Right lobe of liver (tissue), 6 donors: ENCODE data around the gene SLC47A2. TPM values are rescaled to one million over a fixed set of nuclear protein-coding genes. Genes with fewer than 3 reads are reported as not detected.

Experiments
- ATAC-seq, 4 donors: fragments of 200-7000 bp; cut with Tn5 transposase; one replicate each; pipeline ENCODE4 v1.9.1; 2020; ENCODE audit warnings: mild to moderate bottlenecking in 4 of 4, moderate library complexity in 4 of 4
- DNase-seq, 3 donors: peaks; one replicate each; pipeline ENCODE4 v3.0.0-alpha.2; 2020
- H3K27ac ChIP-seq, 3 donors: fragments of 200-600 bp; one replicate each; pipeline ENCODE4 v1.8.0; 2022
- H3K27me3 ChIP-seq, 2 donors: fragments of 200-600 bp; one replicate each; pipeline ENCODE4 v1.8.0; 2022
- H3K36me3 ChIP-seq, 4 donors: fragments of 200-600 bp; sonication (generic) in 1 of 4; one replicate each; pipeline versions ENCODE4 v1.5.1 to v1.8.0; 2017 to 2022; ENCODE audit warnings: control low read depth in 1 of 4
- H3K4me1 ChIP-seq, 4 donors: fragments of 200-600 bp; sonication (generic) in 1 of 4; one replicate each; pipeline versions ENCODE4 v1.5.1 to v1.8.0; 2017 to 2022; ENCODE audit warnings: control low read depth in 1 of 4
- H3K4me3 ChIP-seq, 3 donors: fragments of 200-600 bp; one replicate each; pipeline ENCODE4 v1.8.0; 2022
- H3K9me3 ChIP-seq, 4 donors: fragments of 200-600 bp; sonication (generic) in 1 of 4; one replicate each; pipeline versions ENCODE4 v1.5.1 to v1.8.0; 2017 to 2022; ENCODE audit warnings: control low read depth in 1 of 4
- POLR2A ChIP-seq: fragments of 450-650 bp; IDR thresholded peaks from one replicate; pipeline ENCODE4 v1.6.1; 2017; ENCODE audit warnings: antibody characterized with exemption, mild to moderate bottlenecking
- WGBS: methylation state at CpG from one replicate; pipeline ENCODE4 v1.1.6; 2018; ENCODE audit warnings: low coverage, low lambda C conversion rate; ENCODE audit not compliant: insufficient coverage; ENCODE audit errors: missing lambda C conversion rate; 5-methylcytosine and 5-hydroxymethylcytosine counted together
- intact Hi-C, 2 donors: fragments of 100-400 bp; cut with DNase I; formaldehyde crosslinking; loops; one replicate each; pipeline versions ENCODE4 v1.11.2 to v1.14.1; 2022
- total RNA-seq, 6 experiments: library from RNA; depleted of rRNA in 2 of 6; stranded (reverse); fragments of >200 nt in 2 of 6; fragmentation: NEBNext Ultra II Directional in 3 of 6; extraction: Animal tissue kit (Norgen Biotek cat#: 25700) in 3 of 6; gene quantifications; one replicate each; pipeline versions ENCODE4 v1.1.0 to v1.2.4, GENCODE V29; 2016 to 2023
- TF ChIP-seq, protein P1 (sequence below), 4 donors: fragments of 200-600 bp in 3 of 4; fragments of 450-650 bp in 1 of 4; IDR thresholded peaks; one replicate each; pipeline versions ENCODE4 v1.5.1 to v1.8.0; 2016 to 2022; ENCODE audit warnings: antibody characterized with exemption in 4 of 4, mild to moderate bottlenecking in 2 of 4
- donor health status: DM: no; HTN: yes; CAD: no.
- donor health status: DM: no; HTN: no; CAD: no.
- donor health status: DM: no; HTN: no; CAD: no.
- donor health status: DM: no; HTN: yes; CAD: no.
- donor health status: DM: no; HTN: yes; CAD: no.

Gene SLC47A2
- total RNA-seq, 6 experiments from 2014 or later: not detected

DNA sequence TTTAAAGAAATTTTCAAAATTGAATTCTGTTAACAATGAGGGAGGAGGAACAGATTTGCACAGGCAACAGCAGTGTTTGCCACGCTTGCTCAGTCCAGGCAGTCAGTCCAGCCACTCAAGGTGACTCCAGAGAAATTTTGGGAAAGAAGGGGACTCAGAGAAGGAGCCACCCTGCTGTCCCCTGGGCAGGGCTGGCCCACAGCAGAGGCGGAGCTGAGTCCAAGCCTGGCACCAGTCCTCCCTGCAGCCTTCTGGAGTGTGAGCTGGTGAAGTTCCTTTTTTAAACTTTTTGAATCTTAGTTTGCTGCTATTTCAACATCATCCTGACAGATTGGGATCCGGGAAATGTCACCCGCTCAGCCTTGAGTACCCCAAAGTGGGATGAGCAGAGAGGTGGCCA is 14.5 kb upstream of the SLC47A2 start:
- ATAC-seq: no peak
- Histone ChIP-seq H3K4me3 (no peak overlapping the region), H3K9me3 (no peaks in the 10 kb centered on the region), H3K27ac (no peak overlapping the region), H3K27me3 (no peaks in the 10 kb centered on the region), H3K4me1 (peaks cover 0 to 25% (median 13%) of the 10 kb centered on the region in 4 donors), H3K36me3 (no peaks in the 10 kb centered on the region)
- TF ChIP-seq POLR2A: no peak
- TF ChIP-seq, protein P1, sequence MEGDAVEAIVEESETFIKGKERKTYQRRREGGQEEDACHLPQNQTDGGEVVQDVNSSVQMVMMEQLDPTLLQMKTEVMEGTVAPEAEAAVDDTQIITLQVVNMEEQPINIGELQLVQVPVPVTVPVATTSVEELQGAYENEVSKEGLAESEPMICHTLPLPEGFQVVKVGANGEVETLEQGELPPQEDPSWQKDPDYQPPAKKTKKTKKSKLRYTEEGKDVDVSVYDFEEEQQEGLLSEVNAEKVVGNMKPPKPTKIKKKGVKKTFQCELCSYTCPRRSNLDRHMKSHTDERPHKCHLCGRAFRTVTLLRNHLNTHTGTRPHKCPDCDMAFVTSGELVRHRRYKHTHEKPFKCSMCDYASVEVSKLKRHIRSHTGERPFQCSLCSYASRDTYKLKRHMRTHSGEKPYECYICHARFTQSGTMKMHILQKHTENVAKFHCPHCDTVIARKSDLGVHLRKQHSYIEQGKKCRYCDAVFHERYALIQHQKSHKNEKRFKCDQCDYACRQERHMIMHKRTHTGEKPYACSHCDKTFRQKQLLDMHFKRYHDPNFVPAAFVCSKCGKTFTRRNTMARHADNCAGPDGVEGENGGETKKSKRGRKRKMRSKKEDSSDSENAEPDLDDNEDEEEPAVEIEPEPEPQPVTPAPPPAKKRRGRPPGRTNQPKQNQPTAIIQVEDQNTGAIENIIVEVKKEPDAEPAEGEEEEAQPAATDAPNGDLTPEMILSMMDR (IDR thresholded peaks at IDR 0.05): no peak
- intact Hi-C loops: no loop called here
- no peak for DNase-seq
- WGBS: 77% methylated on average over 3 of the region's 4 CpGs

DNA sequence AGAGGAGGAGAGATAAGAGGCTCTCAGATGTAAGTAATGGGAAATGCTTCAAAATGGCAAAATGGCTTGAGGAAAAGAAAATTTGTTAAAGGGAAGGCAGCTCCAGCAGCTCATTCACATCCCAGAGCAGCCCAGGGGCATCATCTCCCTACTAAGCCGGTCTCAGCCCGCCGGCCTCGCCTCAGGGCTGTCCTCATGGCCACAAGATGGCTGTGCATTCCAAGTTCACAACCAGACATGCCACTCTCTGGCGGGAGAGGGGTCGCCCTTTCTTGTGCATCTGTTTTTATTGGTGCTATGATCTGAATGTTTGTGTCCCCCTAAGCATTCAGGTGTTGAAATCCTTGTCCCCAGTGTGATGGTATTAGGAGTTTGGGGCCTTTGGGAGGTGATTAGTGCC is 13.5 kb upstream of the SLC47A2 start:
- no CpG with 5 or more reads among the region's 6 CpGs for WGBS
- H3K27ac ChIP-seq: no peak overlapping the region
- no peaks in the 10 kb centered on the region for H3K27me3 ChIP-seq
- no peak for DNase-seq
- intact Hi-C loops: no loop called here
- H3K4me1 ChIP-seq: peaks cover 0 to 28% (median 13%) of the 10 kb centered on the region in 4 donors
- TF ChIP-seq, protein P1 (IDR thresholded peaks at IDR 0.05): no peak
- no peak for TF ChIP-seq POLR2A
- H3K36me3 ChIP-seq: no peaks in the 10 kb centered on the region
- no peaks in the 10 kb centered on the region for H3K9me3 ChIP-seq
- no peak overlapping the region for H3K4me3 ChIP-seq
- ATAC-seq: no peak

DNA sequence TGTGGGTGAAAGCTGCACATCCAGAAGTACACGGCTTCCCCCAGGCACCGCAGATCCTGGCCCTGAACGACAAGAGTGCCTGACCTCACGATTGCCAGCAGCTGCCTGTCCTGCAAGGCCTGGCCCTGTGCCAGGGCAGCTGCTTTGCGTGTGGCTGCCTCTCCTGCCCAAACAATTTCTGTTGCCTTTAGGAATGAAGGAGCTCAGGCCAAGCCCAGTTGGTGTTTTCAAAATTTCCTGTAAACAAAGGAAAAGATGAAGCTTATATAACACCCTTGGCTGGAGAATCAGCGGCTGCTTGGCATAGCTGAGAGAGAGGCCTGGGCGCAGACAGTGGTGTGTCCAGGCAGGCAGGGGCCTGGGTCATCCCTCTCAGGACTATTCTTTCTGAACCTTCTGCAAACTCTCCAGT is 11.7 kb upstream of the SLC47A2 start:
- Histone ChIP-seq H3K27ac (peak overlapping the region; percentile 79 to 91 (median 85)), H3K36me3 (no peaks in the 10 kb centered on the region), H3K27me3 (no peaks in the 10 kb centered on the region), H3K4me1 (peaks cover 0 to 36% (median 13%) of the 10 kb centered on the region in 4 donors), H3K4me3 (no peak overlapping the region), H3K9me3 (no peaks in the 10 kb centered on the region)
- intact Hi-C loops: no loop called here
- DNase-seq (peak; percentile 88 to 91 (median 90)), ATAC-seq (peak; percentile 77 to 83 (median 80))
- no peak for TF ChIP-seq POLR2A
- TF ChIP-seq, protein P1 (IDR thresholded peaks at IDR 0.05): no peak
- WGBS: 10% methylated on average over 5 of the region's 7 CpGs

DNA sequence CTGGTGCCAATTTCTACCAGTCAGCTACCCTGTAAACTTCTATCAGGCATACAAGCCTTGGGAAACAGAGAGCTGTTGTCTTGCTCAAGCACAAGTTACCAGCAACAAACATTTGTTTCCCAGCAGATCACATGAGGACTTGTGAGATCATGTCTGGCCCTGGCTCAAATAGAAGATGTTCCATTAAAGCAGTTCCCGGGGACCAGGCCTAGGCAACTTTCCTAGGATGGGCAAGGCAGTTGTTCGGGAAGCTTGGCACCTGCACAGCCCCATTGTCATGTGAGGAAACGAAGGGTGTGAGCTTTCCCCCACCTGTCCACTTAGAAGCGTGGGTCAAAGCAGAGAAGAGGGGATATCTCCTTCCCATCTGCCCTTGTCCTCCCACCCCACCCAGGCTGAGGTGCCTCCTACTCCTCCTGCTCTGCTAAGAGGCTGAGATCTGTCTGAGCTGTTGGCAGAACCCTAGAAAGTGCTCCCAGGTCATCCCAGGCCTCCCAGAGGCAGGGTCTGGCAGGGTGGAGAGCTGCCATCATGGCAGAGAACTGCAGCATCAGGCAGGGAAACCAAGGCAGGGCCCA is 11.2 kb upstream of the SLC47A2 start:
- no peak for DNase-seq
- peaks cover 0 to 36% (median 13%) of the 10 kb centered on the region in 4 donors for H3K4me1 ChIP-seq
- 0% methylated on average over 1 of the region's 4 CpGs for WGBS

More for the DNA sequence above, 11.2 kb upstream of the SLC47A2 start:
- Histone ChIP-seq H3K27me3 (no peaks in the 10 kb centered on the region), H3K27ac (peak overlapping the region; percentile 79 to 91 (median 85)), H3K4me3 (no peak overlapping the region), H3K9me3 (no peaks in the 10 kb centered on the region), H3K36me3 (no peaks in the 10 kb centered on the region)
- intact Hi-C loops: no loop called here
- no peak for TF ChIP-seq POLR2A
- TF ChIP-seq, protein P1 (IDR thresholded peaks at IDR 0.05): no peak
- peak; percentile 64 to 76 (median 67) for ATAC-seq
